K562 treated with DMSO at 1 percent for 4 hours (cell line): ENCODE results near the gene POU6F1. TPM values are rescaled to one million over a fixed set of nuclear protein-coding genes. Genes with fewer than 3 reads are reported as not detected.

Source experiments
- total RNA-seq: library from RNA; unstranded; fragments of 300-600 nt; gene quantifications from 2 replicates; pipeline ENCODE4 v1.2.3, GENCODE V29; 2022; ENCODE audit not compliant: insufficient read depth

The POU6F1 gene, protein sequence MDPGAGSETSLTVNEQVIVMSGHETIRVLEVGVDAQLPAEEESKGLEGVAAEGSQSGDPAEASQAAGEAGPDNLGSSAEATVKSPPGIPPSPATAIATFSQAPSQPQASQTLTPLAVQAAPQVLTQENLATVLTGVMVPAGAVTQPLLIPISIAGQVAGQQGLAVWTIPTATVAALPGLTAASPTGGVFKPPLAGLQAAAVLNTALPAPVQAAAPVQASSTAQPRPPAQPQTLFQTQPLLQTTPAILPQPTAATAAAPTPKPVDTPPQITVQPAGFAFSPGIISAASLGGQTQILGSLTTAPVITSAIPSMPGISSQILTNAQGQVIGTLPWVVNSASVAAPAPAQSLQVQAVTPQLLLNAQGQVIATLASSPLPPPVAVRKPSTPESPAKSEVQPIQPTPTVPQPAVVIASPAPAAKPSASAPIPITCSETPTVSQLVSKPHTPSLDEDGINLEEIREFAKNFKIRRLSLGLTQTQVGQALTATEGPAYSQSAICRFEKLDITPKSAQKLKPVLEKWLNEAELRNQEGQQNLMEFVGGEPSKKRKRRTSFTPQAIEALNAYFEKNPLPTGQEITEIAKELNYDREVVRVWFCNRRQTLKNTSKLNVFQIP
- 2.5 and 24.9 TPM in 2 replicates for total RNA-seq

DNA sequence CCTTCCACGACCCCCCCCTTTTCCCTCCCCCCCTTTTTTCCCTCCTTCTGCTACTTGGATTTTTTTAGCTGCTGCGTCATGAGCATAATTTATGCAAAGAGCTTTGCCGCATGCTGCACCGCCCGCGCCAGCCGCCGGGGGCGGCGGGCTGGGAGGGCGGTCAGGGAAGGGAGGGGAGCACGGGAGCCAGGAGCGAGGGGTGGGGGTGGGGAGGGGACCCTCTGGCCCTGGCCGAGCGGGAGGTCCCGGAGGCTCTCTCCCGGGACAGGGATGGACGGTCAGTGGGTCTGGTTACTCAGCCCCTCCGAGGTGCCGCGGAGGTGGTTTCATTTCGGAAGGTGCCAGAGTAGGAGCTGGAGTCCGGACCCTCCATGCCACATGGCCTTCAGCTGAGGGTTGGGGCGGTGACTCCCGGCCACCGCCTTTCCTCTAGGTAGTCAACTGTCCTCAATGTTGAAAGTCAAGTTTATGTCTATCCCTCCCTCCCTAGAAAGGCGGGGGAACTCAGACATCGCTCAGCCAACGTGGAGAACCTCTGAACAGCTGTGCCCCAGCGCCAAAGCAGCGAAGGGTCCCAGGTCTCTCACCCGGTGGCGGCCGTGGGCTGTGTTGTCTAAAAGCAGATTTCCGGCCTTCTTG lies at the start of gene POU6F1:
POU6F1 (minus strand) TSS at position 95 of the 639 bp plus-strand sequence. CDS start 11,226 bp downstream, outside the sequence.

DNA sequence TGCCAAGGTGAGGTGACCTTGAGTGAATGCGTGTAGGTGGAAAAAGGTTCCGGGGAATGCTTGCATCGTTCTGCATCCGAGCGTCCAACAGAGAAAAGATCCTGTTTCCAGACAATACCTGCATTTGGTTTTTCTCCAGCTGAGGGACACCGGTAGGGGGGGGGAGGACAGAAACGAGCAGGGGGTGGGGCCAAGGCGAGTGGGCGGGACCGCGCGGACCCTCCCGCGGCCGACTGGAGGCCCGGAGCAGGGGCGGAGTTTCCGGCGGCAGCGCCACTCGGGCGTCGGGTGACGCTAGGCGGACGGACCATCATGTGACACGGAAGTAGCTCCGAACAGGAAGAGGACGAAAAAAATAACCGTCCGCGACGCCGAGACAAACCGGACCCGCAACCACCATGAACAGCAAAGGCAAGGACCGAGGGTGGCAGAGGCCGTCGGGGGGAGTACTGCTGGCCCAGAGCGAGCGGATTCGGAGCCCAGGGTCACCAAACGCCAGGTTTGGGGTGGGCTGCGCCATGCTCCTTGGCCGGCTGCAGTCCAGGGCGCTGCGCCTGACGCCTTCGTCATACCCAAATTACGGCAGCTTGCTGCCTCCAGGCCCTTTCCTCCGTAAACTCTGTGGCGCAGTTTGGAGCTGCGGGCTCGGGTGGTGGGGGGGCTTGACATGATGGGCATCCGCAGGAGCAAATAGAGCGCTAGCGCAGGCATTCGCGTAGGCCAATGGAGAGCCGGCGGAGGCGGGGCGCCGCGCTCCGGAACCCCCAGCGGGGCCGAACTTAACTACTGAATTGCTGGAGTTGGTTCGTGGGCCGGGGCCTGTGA lies 20.9 kb upstream of the POU6F1 start, which contains the start of gene DAZAP2:
DAZAP2 (plus strand) TSS at position 317 of the 825 bp plus-strand sequence; CDS start at position 399, 82 bp downstream.

DNA sequence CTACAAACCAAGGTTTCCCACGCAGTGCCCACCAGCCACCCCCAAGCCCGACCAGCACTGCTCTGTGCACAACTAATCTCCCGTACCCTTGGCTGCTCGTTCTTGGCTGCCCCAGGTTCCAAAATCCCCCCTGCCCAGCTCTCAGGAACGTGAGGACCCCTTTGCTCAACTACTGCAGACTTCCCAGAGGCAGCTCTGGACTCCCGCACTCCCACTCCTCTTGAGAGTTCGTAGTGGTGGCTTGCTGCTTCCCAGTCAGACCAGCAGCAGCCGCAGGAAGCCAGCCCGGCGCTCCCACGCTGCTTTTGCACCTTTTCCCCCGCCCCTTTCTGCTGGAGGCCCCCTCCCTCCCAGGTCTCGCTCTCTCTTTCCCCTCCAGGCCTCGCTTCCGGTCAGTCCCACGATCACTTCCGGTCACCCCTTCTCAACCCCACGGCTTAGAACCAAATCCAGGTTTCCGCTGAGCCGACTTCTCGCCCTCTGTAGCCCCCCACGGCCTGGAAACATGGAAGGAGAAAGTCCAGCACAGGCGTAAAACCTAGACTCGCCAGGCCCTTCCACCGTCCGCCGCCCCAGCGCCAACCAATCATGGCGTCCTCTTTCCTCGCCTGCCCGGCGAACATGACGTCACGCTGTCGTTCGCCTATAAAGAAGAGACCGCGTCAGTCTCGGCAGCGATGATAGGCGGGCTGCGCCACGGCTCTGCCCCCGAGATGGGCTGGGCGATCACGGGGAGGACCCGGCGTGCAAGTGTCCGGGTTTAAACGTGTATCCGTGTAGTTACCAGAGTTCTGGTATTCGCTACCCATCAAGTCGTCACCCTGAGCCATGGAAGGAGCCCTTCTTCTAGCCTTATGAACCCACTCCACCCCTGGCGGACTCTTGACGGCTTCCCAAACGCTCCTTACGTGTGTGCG lies 45.1 kb downstream of the POU6F1 start, which contains the start of gene TFCP2:
TFCP2 (minus strand) TSS at position 621 of the 917 bp plus-strand sequence. CDS start 713 bp downstream, outside the sequence.

Other genes with a start within 250 kb of the POU6F1 start
- 12.3 and 16.7 TPM in 2 replicates for gene SLC11A2, start 191.7 kb downstream of the POU6F1 start, total RNA-seq
- 126 and 127 TPM in 2 replicates for gene LETMD1, start 169.7 kb downstream of the POU6F1 start, total RNA-seq
- 22.2 and 26.0 TPM in 2 replicates for gene CSRNP2, start 134.5 kb downstream of the POU6F1 start, total RNA-seq
- 14.8 and 15.7 TPM in 2 replicates for gene TFCP2, start 44.9 kb downstream of the POU6F1 start, total RNA-seq
- 310 and 324 TPM in 2 replicates for gene DAZAP2, start 20.8 kb upstream of the POU6F1 start, total RNA-seq
- 17.6 and 18.2 TPM in 2 replicates for gene SMAGP, start 52.4 kb upstream of the POU6F1 start, total RNA-seq
- gene BIN2, start 106.1 kb upstream of the POU6F1 start, total RNA-seq, result not detected in 2 replicates
- not detected in 2 replicates for gene CELA1, start 128.6 kb upstream of the POU6F1 start, total RNA-seq
- 6.2 and 9.6 TPM in 2 replicates for gene GALNT6, start 173.3 kb upstream of the POU6F1 start, total RNA-seq
- not detected in 2 replicates for gene SLC4A8, start 206.8 kb upstream of the POU6F1 start, total RNA-seq